A673 (cell line): Measurements from ENCODE around the gene ITGA11.

Experiments
- EZH2 ChIP-seq: fragments of 200-600 bp; sonication (generic); IDR thresholded peaks from 2 replicates; pipeline ENCODE4 v1.6.1; 2017; ENCODE audit warnings: borderline replicate concordance, low read depth, mild to moderate bottlenecking, mixed read lengths, antibody characterized with exemption, low read length; ENCODE audit not compliant: poor library complexity, severe bottlenecking
- TF ChIP-seq, protein P1 (sequence below): fragments of 300-800, 200-600 bp; sonication (generic); conservative IDR thresholded peaks from 2 replicates; pipeline ENCODE4 v1.5.1; 2017; ENCODE audit warnings: low read depth, mild to moderate bottlenecking, antibody characterized with exemption, low read length, moderate library complexity, mixed read lengths

DNA sequence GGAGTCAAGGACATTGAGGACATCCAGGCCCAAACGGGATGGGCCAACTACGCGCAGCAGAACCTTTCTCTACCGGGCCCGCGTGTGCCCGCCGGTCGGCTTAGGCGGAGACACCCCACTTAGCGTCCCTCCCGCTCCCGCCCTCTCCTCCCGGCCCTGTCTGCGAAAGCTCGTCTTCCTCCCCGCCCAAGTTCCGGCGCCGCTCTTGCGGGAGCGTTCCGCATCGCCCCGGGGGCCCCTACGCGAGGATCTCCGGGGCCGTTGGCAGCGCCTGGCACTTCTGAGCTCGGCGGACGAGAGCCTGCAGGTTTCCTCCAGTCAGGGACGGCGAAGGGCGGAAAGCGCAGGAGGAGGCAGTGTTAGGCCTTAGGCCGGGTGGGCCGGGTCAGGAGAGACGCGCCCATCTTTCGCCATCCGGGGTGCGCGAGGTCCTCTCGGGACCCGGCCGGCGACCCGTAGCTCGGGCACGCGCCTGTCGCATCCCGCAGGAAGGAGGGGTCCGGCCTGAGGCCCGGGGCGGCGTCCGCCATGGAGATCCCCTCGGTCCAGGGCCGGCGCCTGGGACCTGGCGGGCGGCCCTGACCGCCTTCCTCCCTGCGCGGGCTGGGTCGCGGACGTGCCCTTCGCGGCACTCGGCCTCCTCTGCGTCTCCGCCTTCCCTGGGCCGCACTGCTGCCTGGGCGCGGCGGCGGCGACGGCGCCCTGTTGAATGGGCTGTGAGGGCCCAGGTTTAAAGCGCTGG lies 154.2 kb downstream of the ITGA11 start, which contains the start of gene FEM1B:
- TF ChIP-seq, protein P1, sequence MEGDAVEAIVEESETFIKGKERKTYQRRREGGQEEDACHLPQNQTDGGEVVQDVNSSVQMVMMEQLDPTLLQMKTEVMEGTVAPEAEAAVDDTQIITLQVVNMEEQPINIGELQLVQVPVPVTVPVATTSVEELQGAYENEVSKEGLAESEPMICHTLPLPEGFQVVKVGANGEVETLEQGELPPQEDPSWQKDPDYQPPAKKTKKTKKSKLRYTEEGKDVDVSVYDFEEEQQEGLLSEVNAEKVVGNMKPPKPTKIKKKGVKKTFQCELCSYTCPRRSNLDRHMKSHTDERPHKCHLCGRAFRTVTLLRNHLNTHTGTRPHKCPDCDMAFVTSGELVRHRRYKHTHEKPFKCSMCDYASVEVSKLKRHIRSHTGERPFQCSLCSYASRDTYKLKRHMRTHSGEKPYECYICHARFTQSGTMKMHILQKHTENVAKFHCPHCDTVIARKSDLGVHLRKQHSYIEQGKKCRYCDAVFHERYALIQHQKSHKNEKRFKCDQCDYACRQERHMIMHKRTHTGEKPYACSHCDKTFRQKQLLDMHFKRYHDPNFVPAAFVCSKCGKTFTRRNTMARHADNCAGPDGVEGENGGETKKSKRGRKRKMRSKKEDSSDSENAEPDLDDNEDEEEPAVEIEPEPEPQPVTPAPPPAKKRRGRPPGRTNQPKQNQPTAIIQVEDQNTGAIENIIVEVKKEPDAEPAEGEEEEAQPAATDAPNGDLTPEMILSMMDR: no peak; the same call in 1 of the 2 replicates
- TF ChIP-seq EZH2: no peak
